HCT116 (cell line): Measurements from ENCODE around the gene SNCAIP. TPM values are rescaled to one million over a fixed set of nuclear protein-coding genes. Genes with fewer than 3 reads are reported as not detected.

Experiments used
- ATAC-seq: fragments of 200-7000 bp; cut with Tn5 transposase; 2 replicates; pipeline ENCODE4 v1.9.1; 2020; ENCODE audit warnings: mild to moderate bottlenecking, moderate library complexity
- BruUV-seq: library from RNA; stranded (reverse); fragments of 400-500 nt; replicated peaks from 2 replicates; lab custom pipeline; 2021; lab: Mats Ljungman, UMichigan
- CTCF ChIA-PET: fragments of 300-600 bp; sonication (Branson Sonifier 250); formaldehyde crosslinking; loops from one replicate; lab custom pipeline; 2021; ENCODE audit warnings: antibody characterized with exemption; lab: Charles Lee
- POLR2A ChIA-PET: fragments of 300-600, 350-600 bp; sonication (Branson Sonifier 250); formaldehyde crosslinking; loops from one replicate; lab custom pipeline; 2021; ENCODE audit warnings: antibody characterized with exemption; lab: Charles Lee
- RAD21 ChIA-PET, 2 experiments: fragments of 300-600 bp; sonication (Branson Sonifier 250); formaldehyde crosslinking; loops; one replicate each; lab custom pipeline; 2023; ENCODE audit warnings: low total read pairs in 2 of 2; ENCODE audit not compliant: uncharacterized antibody in 2 of 2, unreplicated experiment in 2 of 2, low non-redundant PET in 1 of 2; lab: Charles Lee
- DNase-seq: peaks from one replicate; pipeline ENCODE4 v3.0.0-alpha.2; 2010; ENCODE audit warnings: low read depth, low spot score
- H2AFZ ChIP-seq: fragments of 200-600 bp; shearing (Covaris generic), sonication (generic); 2 replicates; pipeline ENCODE4 v1.6.1; 2017; ENCODE audit warnings: low read depth, mixed run types, mixed read lengths, antibody characterized with exemption, low read length; ENCODE audit not compliant: poor library complexity, severe bottlenecking
- H3K27ac ChIP-seq: 2 replicates; pipeline ENCODE4 v1.5.1; 2012; ENCODE audit warnings: low read depth, low read length
- H3K27me3 ChIP-seq: fragments of 200-600 bp; sonication (generic); 2 replicates; pipeline ENCODE4 v1.6.1; 2016; ENCODE audit warnings: mixed run types, low read length, mixed read lengths; ENCODE audit not compliant: insufficient read depth
- H3K36me3 ChIP-seq, 2 experiments: fragments of 200-500 bp in 1 of 2; fragments of 200-600 bp in 1 of 2; sonication (Bioruptor generic) in 1 of 2; sonication (generic) in 1 of 2; 2 replicates each; pipeline versions ENCODE4 v1.5.1 to v1.6.1; 2014 to 2016; ENCODE audit warnings: low read length in 2 of 2, inconsistent platforms in 1 of 2, mixed read lengths in 1 of 2, mixed run types in 1 of 2; ENCODE audit not compliant: insufficient read depth in 2 of 2, control insufficient read depth in 1 of 2
- H3K4me1 ChIP-seq, 2 experiments: fragments of 200-600 bp in 1 of 2; sonication (generic) in 1 of 2; 2 replicates each; pipeline versions ENCODE4 v1.5.1 to v1.6.1; 2012 to 2017; ENCODE audit warnings: low read length in 2 of 2, inconsistent platforms in 1 of 2, mild to moderate bottlenecking in 1 of 2, mixed read lengths in 1 of 2, mixed run types in 1 of 2, moderate library complexity in 1 of 2; ENCODE audit not compliant: insufficient read depth in 2 of 2, control insufficient read depth in 1 of 2
- H3K4me2 ChIP-seq: fragments of 200-600 bp; sonication (generic); 2 replicates; pipeline ENCODE4 v1.6.1; 2017; ENCODE audit warnings: mixed run types, low read length, mixed read lengths
- H3K4me3 ChIP-seq, 2 experiments: fragments of 200-600 bp in 1 of 2; sonication (generic) in 1 of 2; replicated peaks in 1 of 2; 2 replicates each; pipeline ENCODE4 v1.5.1; 2011 to 2016; ENCODE audit warnings: low read length in 2 of 2, control low read depth in 1 of 2, low read depth in 1 of 2, mild to moderate bottlenecking in 1 of 2, mixed read lengths in 1 of 2, mixed run types in 1 of 2
- H3K79me2 ChIP-seq: fragments of 200-600 bp; sonication (generic); 2 replicates; pipeline ENCODE4 v1.6.1; 2017; ENCODE audit warnings: mild to moderate bottlenecking, mixed run types, low read length, moderate library complexity, mixed read lengths; ENCODE audit not compliant: insufficient read depth
- H3K9ac ChIP-seq: fragments of 200-600 bp; sonication (generic); 2 replicates; pipeline ENCODE4 v1.6.1; 2016; ENCODE audit warnings: low read length, mixed read lengths
- H3K9me2 ChIP-seq: fragments of 200-600 bp; sonication (generic), shearing (Covaris generic); 2 replicates; pipeline ENCODE4 v1.6.1; 2017; ENCODE audit warnings: mixed run types, mild to moderate bottlenecking, moderate library complexity; ENCODE audit not compliant: insufficient read depth
- H3K9me3 ChIP-seq, 2 experiments: fragments of 200-500 bp in 1 of 2; fragments of 200-600 bp in 1 of 2; sonication (Bioruptor generic) in 1 of 2; sonication (generic) in 1 of 2; 2 replicates each; pipeline ENCODE4 v1.6.1; 2014 to 2017; ENCODE audit warnings: low read length in 2 of 2, mixed read lengths in 2 of 2, inconsistent platforms in 1 of 2, low read depth in 1 of 2, mild to moderate bottlenecking in 1 of 2, mixed run types in 1 of 2, moderate library complexity in 1 of 2; ENCODE audit not compliant: control insufficient read depth in 1 of 2, insufficient read depth in 1 of 2
- H4K20me1 ChIP-seq: fragments of 200-600 bp; sonication (generic), shearing (Covaris generic); 2 replicates; pipeline ENCODE4 v1.6.1; 2017; ENCODE audit warnings: mixed run types, mild to moderate bottlenecking, moderate library complexity; ENCODE audit not compliant: insufficient read depth
- CBX3 ChIP-seq: IDR thresholded peaks from 2 replicates; pipeline ENCODE4 v1.6.1; 2012; ENCODE audit warnings: low read depth
- CEBPB ChIP-seq: IDR thresholded peaks from 2 replicates; pipeline ENCODE4 v1.6.1; 2012; ENCODE audit warnings: low read depth
- CTCF ChIP-seq, 3 experiments: fragments of 200-600 bp in 1 of 3; sonication (generic) in 1 of 3; IDR thresholded peaks in 2 of 3; conservative IDR thresholded peaks in 1 of 3; 2 replicates each; pipeline ENCODE4 v1.5.1; 2012 to 2017; ENCODE audit warnings: low read depth in 2 of 3, low read length in 2 of 3, antibody characterized with exemption in 1 of 3, borderline replicate concordance in 1 of 3, control low read depth in 1 of 3, mild to moderate bottlenecking in 1 of 3, mixed read lengths in 1 of 3, mixed run types in 1 of 3, moderate library complexity in 1 of 3; ENCODE audit not compliant: insufficient read depth in 1 of 3
- EZH2phosphoT487 ChIP-seq: fragments of 200-600 bp; IDR thresholded peaks from 2 replicates; pipeline ENCODE4 v1.6.1; 2018; ENCODE audit warnings: antibody characterized with exemption, borderline replicate concordance
- JUND ChIP-seq: IDR thresholded peaks from 2 replicates; pipeline ENCODE4 v1.6.1; 2012
- POLR2A ChIP-seq: IDR thresholded peaks from 2 replicates; pipeline ENCODE4 v1.7.0; 2011; ENCODE audit warnings: borderline replicate concordance; ENCODE audit not compliant: insufficient read depth, insufficient read length; ENCODE audit errors: extremely low read depth
- SRF ChIP-seq: IDR thresholded peaks from 2 replicates; pipeline ENCODE4 v1.6.1; 2012; ENCODE audit warnings: low read depth
- ZBTB33 ChIP-seq: IDR thresholded peaks from 2 replicates; pipeline ENCODE4 v1.6.1; 2011; ENCODE audit warnings: mild to moderate bottlenecking, low read length, moderate library complexity; ENCODE audit not compliant: insufficient replicate concordance; ENCODE audit errors: extremely low read depth
- intact Hi-C: fragments of 100-400 bp; cut with micrococcal nuclease; formaldehyde crosslinking; loops from 2 replicates; pipeline ENCODE4 v1.10.0; 2022
- total RNA-seq: library from RNA; stranded (reverse); gene quantifications from one replicate; pipeline ENCODE4 v1.2.1, GENCODE V29; 2021; ENCODE audit not compliant: unreplicated experiment
- TF ChIP-seq, protein P1 (sequence below): IDR thresholded peaks from 2 replicates; pipeline ENCODE4 v1.6.1; 2012; ENCODE audit warnings: low read depth

The SNCAIP gene
- total RNA-seq, 1 experiment from 2014 or later: not detected

GRCh38 chr5:122424132-122424531, 112.1 kb downstream of the SNCAIP start:
- no peaks in the 10 kb centered on the region for H4K20me1 ChIP-seq
- ATAC-seq (no peak), DNase-seq (no peak)
- H3K9ac ChIP-seq: no peak overlapping the region
- H3K4me2 ChIP-seq: no peak overlapping the region
- H3K27ac ChIP-seq: no peak overlapping the region
- H3K4me1 ChIP-seq: no peaks in the 10 kb centered on the region
- ChIA-PET CTCF (interaction anchor here (1.6 kb wide), 1 partner anchor 228 kb away, joined by 4 read pairs; no protein-coding TSS in a partner anchor), POLR2A (no interaction called here), RAD21 (no interaction called here)
- no peaks in the 10 kb centered on the region for H3K9me2 ChIP-seq
- no peak overlapping the region for H2AFZ ChIP-seq
- intact Hi-C loops: no loop called here
- H3K4me3 ChIP-seq: no peak overlapping the region
- no peaks in the 10 kb centered on the region for H3K27me3 ChIP-seq
- no peaks in the 10 kb centered on the region for H3K9me3 ChIP-seq
- no peaks in the 10 kb centered on the region for H3K36me3 ChIP-seq
- TF ChIP-seq, protein P1, sequence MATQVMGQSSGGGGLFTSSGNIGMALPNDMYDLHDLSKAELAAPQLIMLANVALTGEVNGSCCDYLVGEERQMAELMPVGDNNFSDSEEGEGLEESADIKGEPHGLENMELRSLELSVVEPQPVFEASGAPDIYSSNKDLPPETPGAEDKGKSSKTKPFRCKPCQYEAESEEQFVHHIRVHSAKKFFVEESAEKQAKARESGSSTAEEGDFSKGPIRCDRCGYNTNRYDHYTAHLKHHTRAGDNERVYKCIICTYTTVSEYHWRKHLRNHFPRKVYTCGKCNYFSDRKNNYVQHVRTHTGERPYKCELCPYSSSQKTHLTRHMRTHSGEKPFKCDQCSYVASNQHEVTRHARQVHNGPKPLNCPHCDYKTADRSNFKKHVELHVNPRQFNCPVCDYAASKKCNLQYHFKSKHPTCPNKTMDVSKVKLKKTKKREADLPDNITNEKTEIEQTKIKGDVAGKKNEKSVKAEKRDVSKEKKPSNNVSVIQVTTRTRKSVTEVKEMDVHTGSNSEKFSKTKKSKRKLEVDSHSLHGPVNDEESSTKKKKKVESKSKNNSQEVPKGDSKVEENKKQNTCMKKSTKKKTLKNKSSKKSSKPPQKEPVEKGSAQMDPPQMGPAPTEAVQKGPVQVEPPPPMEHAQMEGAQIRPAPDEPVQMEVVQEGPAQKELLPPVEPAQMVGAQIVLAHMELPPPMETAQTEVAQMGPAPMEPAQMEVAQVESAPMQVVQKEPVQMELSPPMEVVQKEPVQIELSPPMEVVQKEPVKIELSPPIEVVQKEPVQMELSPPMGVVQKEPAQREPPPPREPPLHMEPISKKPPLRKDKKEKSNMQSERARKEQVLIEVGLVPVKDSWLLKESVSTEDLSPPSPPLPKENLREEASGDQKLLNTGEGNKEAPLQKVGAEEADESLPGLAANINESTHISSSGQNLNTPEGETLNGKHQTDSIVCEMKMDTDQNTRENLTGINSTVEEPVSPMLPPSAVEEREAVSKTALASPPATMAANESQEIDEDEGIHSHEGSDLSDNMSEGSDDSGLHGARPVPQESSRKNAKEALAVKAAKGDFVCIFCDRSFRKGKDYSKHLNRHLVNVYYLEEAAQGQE: no peak
- TF ChIP-seq JUND: no peak
- TF ChIP-seq EZH2phosphoT487: no peak
- TF ChIP-seq CEBPB: no peak
- TF ChIP-seq CBX3: no peak
- no peak for TF ChIP-seq ZBTB33
- TF ChIP-seq CTCF (IDR thresholded peaks at IDR 0.05 in 2 of 3, conservative IDR thresholded peaks at IDR 0.05 in 1 of 3; ENCODE audit: borderline replicate concordance in 1 of 3, insufficient read depth in 1 of 3, low read depth in 2 of 3, low read length in 2 of 3): no peak
- no peak for TF ChIP-seq POLR2A
- no peak for TF ChIP-seq SRF
- no peaks in the 10 kb centered on the region for H3K79me2 ChIP-seq
- BruUV-seq: no TSS peak
